ENCODE data around the gene GABRD. TPM values are rescaled to one million over a fixed set of nuclear protein-coding genes. Genes with fewer than 3 reads are reported as not detected.

Gene GABRD
- total RNA-seq, 1 experiment from 2014 or later: not detected

- no peak for DNase-seq (ENCODE audit: low read depth)
Observed at GRCh38 chr1:2053784-2054376, 34.7 kb downstream of the GABRD start.

GRCh38 chr1:2054560-2054959, 35.4 kb downstream of the GABRD start:
- no peak for DNase-seq (ENCODE audit: low read depth)

- no peak for DNase-seq (ENCODE audit: low read depth)
Observed at GRCh38 chr1:2055911-2056575, 36.9 kb downstream of the GABRD start.

- DNase-seq (ENCODE audit: low read depth): no peak
Observed at GRCh38 chr1:2056955-2057590, 37.9 kb downstream of the GABRD start.

GRCh38 chr1:2059290-2059953, 40.3 kb downstream of the GABRD start:
- DNase-seq (ENCODE audit: low read depth): no peak

GRCh38 chr1:2060072-2060471, 40.9 kb downstream of the GABRD start:
- DNase-seq (ENCODE audit: low read depth): no peak

GRCh38 chr1:2060535-2060934, 41.4 kb downstream of the GABRD start:
- no peak for DNase-seq (ENCODE audit: low read depth)

GRCh38 chr1:2061065-2061778, 42.1 kb downstream of the GABRD start:
- no peak for DNase-seq (ENCODE audit: low read depth)

GRCh38 chr1:2065699-2066098, 46.6 kb downstream of the GABRD start:
- no peak for DNase-seq (ENCODE audit: low read depth)

- no peak for DNase-seq (ENCODE audit: low read depth)
Observed at GRCh38 chr1:2067393-2067792, 48.2 kb downstream of the GABRD start.

- DNase-seq (ENCODE audit: low read depth): no peak
Observed at GRCh38 chr1:2067981-2068380, 48.8 kb downstream of the GABRD start.

GRCh38 chr1:2068951-2069350, 49.8 kb downstream of the GABRD start:
- DNase-seq (ENCODE audit: low read depth): no peak

- no peak for DNase-seq (ENCODE audit: low read depth)
Observed at GRCh38 chr1:2070016-2070415, 50.9 kb downstream of the GABRD start.

GRCh38 chr1:2070800-2071530, 51.8 kb downstream of the GABRD start:
- no peak for DNase-seq (ENCODE audit: low read depth)

- DNase-seq (ENCODE audit: low read depth): no peak
Observed at GRCh38 chr1:2072109-2072806, 53.1 kb downstream of the GABRD start.

- DNase-seq (ENCODE audit: low read depth): no peak
Observed at GRCh38 chr1:2072891-2073290, 53.7 kb downstream of the GABRD start.

- peak; percentile 45 for DNase-seq (ENCODE audit: low read depth)
Observed at GRCh38 chr1:2073382-2074230, 54.5 kb downstream of the GABRD start.

- no peak for DNase-seq (ENCODE audit: low read depth)
Observed at GRCh38 chr1:2074396-2074795, 55.3 kb downstream of the GABRD start.

GRCh38 chr1:2074944-2075740, 56.0 kb downstream of the GABRD start:
- no peak for DNase-seq (ENCODE audit: low read depth)

Measured in M059J (cell line).